KBM-7 (cell line): Measurements from ENCODE around the gene ZNF182.
"Not testable (repeated sequence)": the region's sequence is repeated elsewhere in the genome, so short reads cannot be mapped to it uniquely, and the experiment has no call there.

Experiments used
- DNase-seq: peaks from one replicate; pipeline ENCODE4 v3.0.0-alpha.2; 2015
- in situ Hi-C: fragments of 300-500 bp; cut with MboI; formaldehyde crosslinking; loops from 2 replicates; pipeline ENCODE4 v1.14.3; 2020; ENCODE audit warnings: low sequenced_read_pairs, low pct_unique_long_range_greater_than_20kb, mixed read lengths

The ZNF182 gene

GRCh38 chrX:48003758-48004457 is at the start of gene ZNF182:
Gene ZNF182, minus strand, starts transcription at chrX:48003989. Its CDS starts 1,380 bp downstream, at chrX:48002609.
- peak; percentile 98 for DNase-seq
- in situ Hi-C loops = no loop called here

- in situ Hi-C loops = loop anchor here (25.0 kb wide), 1 partner anchor 185 kb away; no protein-coding TSS in a partner anchor
Observed at GRCh38 chrX:48046846-48047245, 43.1 kb upstream of the ZNF182 start.

GRCh38 chrX:48045410-48046311 is 41.9 kb upstream of the ZNF182 start:
- in situ Hi-C loops = loop anchor here (25.0 kb wide), 1 partner anchor 183 kb away; no protein-coding TSS in a partner anchor
- no peak for DNase-seq

More at GRCh38 chrX:48046846-48047245, 43.1 kb upstream of the ZNF182 start:
- DNase-seq = no peak

- in situ Hi-C loops = loop anchor here (25.0 kb wide), 1 partner anchor 181 kb away; no protein-coding TSS in a partner anchor
- DNase-seq = no peak
Observed at GRCh38 chrX:48043056-48043455, 39.3 kb upstream of the ZNF182 start.

GRCh38 chrX:48035891-48036290 is 32.1 kb upstream of the ZNF182 start:
- in situ Hi-C loops = loop anchor here (25.0 kb wide), 1 partner anchor 174 kb away; no protein-coding TSS in a partner anchor
- DNase-seq = no peak

GRCh38 chrX:48030641-48031173 is 26.9 kb upstream of the ZNF182 start:
- in situ Hi-C loops = loop anchor here (25.0 kb wide), 1 partner anchor 168 kb away; no protein-coding TSS in a partner anchor
- not testable (repeated sequence) for DNase-seq

GRCh38 chrX:48030237-48030636 is 26.4 kb upstream of the ZNF182 start:
- in situ Hi-C loops = loop anchor here (25.0 kb wide), 1 partner anchor 168 kb away; no protein-coding TSS in a partner anchor

GRCh38 chrX:48028091-48028490 is 24.3 kb upstream of the ZNF182 start:
- in situ Hi-C loops = loop anchor here (25.0 kb wide), 1 partner anchor 166 kb away; no protein-coding TSS in a partner anchor
- DNase-seq = no peak

More at GRCh38 chrX:48030237-48030636, 26.4 kb upstream of the ZNF182 start:
- no peak for DNase-seq

- in situ Hi-C loops = loop anchor here (25.0 kb wide), 1 partner anchor 165 kb away; no protein-coding TSS in a partner anchor
- DNase-seq = not testable (repeated sequence)
Observed at GRCh38 chrX:48027545-48027944, 23.8 kb upstream of the ZNF182 start.

GRCh38 chrX:48025561-48025960 is 21.8 kb upstream of the ZNF182 start:
- in situ Hi-C loops = loop anchor here (25.0 kb wide), 1 partner anchor 163 kb away; no protein-coding TSS in a partner anchor
- peak; percentile 90 for DNase-seq

GRCh38 chrX:48022738-48023137 is 18.9 kb upstream of the ZNF182 start:
- in situ Hi-C loops = no loop called here
- DNase-seq = no peak

- DNase-seq = no peak
- in situ Hi-C loops = no loop called here
Observed at GRCh38 chrX:48022100-48022499, 18.3 kb upstream of the ZNF182 start.

GRCh38 chrX:48021026-48021900 is 17.5 kb upstream of the ZNF182 start:
- peak; percentile 94 for DNase-seq
- in situ Hi-C loops = no loop called here

GRCh38 chrX:48020472-48020871 is 16.7 kb upstream of the ZNF182 start:
- in situ Hi-C loops = not testable (repeated sequence)
- peak; percentile 44 for DNase-seq

- in situ Hi-C loops, DNase-seq: not testable (repeated sequence)
Observed at GRCh38 chrX:48019892-48020291, 16.1 kb upstream of the ZNF182 start.

- in situ Hi-C loops = not testable (repeated sequence)
Observed at GRCh38 chrX:48016583-48017310, 13.0 kb upstream of the ZNF182 start.

GRCh38 chrX:48009445-48009960 is 5.7 kb upstream of the ZNF182 start:
- DNase-seq, in situ Hi-C loops: not testable (repeated sequence)

More at GRCh38 chrX:48016583-48017310, 13.0 kb upstream of the ZNF182 start:
- not testable (repeated sequence) for DNase-seq
